BE2C (cell line): ENCODE results near the gene C5orf22.

Experiments used
- DNase-seq: peaks from one replicate; pipeline ENCODE4 v3.0.0-alpha.2; 2020
- H3K27me3 ChIP-seq: fragments of 250-450 bp; sonication (Bioruptor Pico); 2 replicates; pipeline ENCODE4 v1.5.1; 2020; ENCODE audit warnings: mild to moderate bottlenecking
- H3K36me3 ChIP-seq: fragments of 250-450 bp; sonication (Bioruptor Pico); 2 replicates; pipeline ENCODE4 v1.5.1; 2020; ENCODE audit warnings: mild to moderate bottlenecking
- H3K4me1 ChIP-seq: fragments of 250-450 bp; sonication (Bioruptor Pico); 2 replicates; pipeline ENCODE4 v1.5.1; 2020
- H3K4me3 ChIP-seq: 2 replicates; pipeline ENCODE4 v1.5.1; 2011; ENCODE audit warnings: low read depth, low read length
- H3K9me3 ChIP-seq: fragments of 250-450 bp; sonication (Bioruptor Pico); 2 replicates; pipeline ENCODE4 v1.5.1; 2020
- TF ChIP-seq, protein P1 (sequence below): IDR thresholded peaks from 2 replicates; pipeline ENCODE4 v1.5.1; 2012; ENCODE audit warnings: mild to moderate bottlenecking, low read depth, low read length

C5orf22 gene

DNA sequence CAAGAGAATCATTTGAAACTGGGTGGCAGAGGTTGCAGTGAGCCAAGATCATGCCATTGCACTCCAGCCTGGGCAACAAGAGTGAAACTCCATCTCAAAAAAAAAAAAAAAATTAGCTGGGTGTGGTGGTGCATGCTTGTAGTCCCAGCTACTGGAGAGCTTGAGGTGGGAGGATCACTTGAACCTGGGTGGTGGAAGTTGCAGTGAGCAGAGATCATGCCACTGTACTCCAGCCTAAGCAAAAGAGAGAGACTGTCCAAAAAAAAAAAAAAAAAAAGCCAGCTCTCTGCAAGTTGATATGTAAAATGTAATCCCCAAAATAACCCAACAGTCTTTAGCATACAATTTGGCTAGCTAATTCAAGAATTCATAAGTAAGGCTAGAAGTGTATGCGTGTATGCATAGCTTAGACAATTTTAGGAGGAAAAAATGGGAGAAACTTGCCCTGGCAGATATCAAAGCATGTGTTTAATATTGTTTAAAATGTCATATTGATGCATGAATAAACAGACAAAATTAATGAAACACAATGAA is 36.3 kb downstream of the C5orf22 start:
- Histone ChIP-seq H3K27me3 (no peaks in the 10 kb centered on the region), H3K4me1 (no peaks in the 10 kb centered on the region), H3K36me3 (no peaks in the 10 kb centered on the region), H3K9me3 (no peaks in the 10 kb centered on the region; the same call in 1 of the 2 replicates), H3K4me3 (no peak overlapping the region)
- TF ChIP-seq, protein P1, sequence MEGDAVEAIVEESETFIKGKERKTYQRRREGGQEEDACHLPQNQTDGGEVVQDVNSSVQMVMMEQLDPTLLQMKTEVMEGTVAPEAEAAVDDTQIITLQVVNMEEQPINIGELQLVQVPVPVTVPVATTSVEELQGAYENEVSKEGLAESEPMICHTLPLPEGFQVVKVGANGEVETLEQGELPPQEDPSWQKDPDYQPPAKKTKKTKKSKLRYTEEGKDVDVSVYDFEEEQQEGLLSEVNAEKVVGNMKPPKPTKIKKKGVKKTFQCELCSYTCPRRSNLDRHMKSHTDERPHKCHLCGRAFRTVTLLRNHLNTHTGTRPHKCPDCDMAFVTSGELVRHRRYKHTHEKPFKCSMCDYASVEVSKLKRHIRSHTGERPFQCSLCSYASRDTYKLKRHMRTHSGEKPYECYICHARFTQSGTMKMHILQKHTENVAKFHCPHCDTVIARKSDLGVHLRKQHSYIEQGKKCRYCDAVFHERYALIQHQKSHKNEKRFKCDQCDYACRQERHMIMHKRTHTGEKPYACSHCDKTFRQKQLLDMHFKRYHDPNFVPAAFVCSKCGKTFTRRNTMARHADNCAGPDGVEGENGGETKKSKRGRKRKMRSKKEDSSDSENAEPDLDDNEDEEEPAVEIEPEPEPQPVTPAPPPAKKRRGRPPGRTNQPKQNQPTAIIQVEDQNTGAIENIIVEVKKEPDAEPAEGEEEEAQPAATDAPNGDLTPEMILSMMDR = no peak
- no peak for DNase-seq

DNA sequence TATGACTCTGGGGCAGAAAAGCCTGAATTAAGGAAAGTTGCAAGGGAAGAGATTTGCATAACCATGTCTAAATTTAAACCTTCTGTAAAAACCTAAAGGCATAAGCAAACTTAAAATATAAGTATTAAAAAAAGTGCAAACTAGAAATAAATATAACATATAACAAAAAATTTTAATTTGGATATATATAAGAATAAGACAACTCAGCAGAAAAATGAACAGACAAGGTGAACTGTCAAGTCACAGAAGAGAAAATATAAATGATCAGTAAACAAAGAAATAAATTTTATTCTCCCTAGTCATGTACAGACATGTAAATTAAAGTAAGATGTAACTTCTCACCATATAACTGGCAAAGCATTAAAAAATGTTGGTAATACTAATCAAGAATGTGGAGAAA is 37.0 kb downstream of the C5orf22 start:
- Histone ChIP-seq H3K9me3 (no peaks in the 10 kb centered on the region; the same call in 1 of the 2 replicates), H3K27me3 (no peaks in the 10 kb centered on the region), H3K4me1 (no peaks in the 10 kb centered on the region), H3K4me3 (no peak overlapping the region), H3K36me3 (no peaks in the 10 kb centered on the region)
- TF ChIP-seq, protein P1 = no peak
- DNase-seq = no peak

DNA sequence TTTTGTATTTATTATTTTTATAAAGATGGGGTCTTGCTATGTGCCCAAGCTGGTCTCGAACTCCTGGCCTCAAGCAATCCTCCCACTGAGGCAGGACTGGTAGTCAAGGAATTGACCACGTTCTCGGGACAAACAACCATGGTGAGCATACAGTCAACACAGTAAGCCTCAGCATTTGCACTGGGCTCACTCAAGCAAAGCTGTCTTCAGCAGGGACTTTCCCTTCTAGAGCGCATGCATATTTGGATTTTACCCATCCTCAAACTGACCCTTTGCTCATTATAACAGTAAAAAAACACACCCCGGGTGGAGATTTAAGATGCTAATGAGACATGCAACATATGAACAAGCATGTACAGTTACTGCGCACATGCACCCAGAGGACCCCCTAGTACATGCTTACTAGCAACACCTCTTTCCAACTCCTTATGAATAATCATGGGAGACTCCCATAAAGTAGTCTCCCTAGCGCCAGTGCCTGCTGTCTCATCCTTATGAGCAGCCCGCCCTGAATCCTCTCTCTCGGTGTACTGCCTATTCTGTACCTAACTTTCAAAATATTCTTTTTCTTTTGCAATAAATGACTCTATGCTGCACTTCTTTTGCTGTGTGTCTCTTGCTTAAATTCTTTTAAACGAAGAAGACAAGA is 41.5 kb downstream of the C5orf22 start:
- no peaks in the 10 kb centered on the region for H3K27me3 ChIP-seq
- DNase-seq = no peak
- TF ChIP-seq, protein P1 = no peak

DNA sequence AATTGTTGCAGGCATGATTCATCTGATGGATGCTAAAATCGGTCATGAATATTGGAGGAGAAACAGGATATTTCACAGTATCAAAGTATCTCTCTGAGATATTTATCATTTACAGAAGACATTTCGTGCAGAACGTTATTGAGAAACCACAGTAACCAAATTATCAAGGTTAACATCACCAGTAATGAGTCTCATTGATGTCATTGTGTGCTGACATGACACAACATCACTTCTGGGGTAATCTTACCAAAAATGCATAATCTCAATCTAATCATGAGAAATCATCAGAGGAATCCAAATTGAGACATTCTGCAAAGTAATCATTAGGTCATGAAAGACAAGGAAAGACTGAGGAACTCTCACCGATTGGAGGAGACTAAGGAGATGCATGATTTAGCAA is 42.7 kb downstream of the C5orf22 start:
- H3K27me3 ChIP-seq = no peaks in the 10 kb centered on the region
- no peaks in the 10 kb centered on the region for H3K9me3 ChIP-seq
- H3K4me1 ChIP-seq = no peaks in the 10 kb centered on the region
- H3K4me3 ChIP-seq = no peak overlapping the region
- DNase-seq = no peak
- TF ChIP-seq, protein P1 = no peak
- H3K36me3 ChIP-seq = no peaks in the 10 kb centered on the region

More for the DNA sequence above, 41.5 kb downstream of the C5orf22 start:
- no peak overlapping the region for H3K4me3 ChIP-seq
- no peaks in the 10 kb centered on the region for H3K9me3 ChIP-seq
- H3K4me1 ChIP-seq = no peaks in the 10 kb centered on the region
- H3K36me3 ChIP-seq = no peaks in the 10 kb centered on the region

DNA sequence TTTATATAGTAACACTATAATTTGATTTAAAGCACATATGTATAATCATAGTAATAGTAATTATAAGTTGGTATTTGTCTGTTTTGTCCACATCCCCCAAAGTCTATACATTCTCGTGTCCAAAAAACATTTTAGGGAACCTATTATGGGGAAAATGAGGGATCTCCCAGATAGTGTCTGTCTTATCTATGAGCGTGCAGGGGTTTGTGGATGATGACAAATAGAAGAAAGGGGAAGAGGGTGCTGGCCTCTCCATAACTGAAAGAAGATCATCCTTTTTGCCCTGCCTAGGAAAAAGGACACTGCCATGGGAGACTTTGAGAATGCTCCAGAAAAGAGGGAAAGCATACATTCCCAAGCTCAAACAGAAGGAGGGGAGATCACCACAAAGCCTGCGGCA is 45.3 kb downstream of the C5orf22 start:
- no peaks in the 10 kb centered on the region for H3K4me1 ChIP-seq
- no peaks in the 10 kb centered on the region for H3K27me3 ChIP-seq
- H3K4me3 ChIP-seq = no peak overlapping the region
- H3K9me3 ChIP-seq = no peaks in the 10 kb centered on the region
- TF ChIP-seq, protein P1 = no peak
- no peaks in the 10 kb centered on the region for H3K36me3 ChIP-seq
- no peak for DNase-seq

DNA sequence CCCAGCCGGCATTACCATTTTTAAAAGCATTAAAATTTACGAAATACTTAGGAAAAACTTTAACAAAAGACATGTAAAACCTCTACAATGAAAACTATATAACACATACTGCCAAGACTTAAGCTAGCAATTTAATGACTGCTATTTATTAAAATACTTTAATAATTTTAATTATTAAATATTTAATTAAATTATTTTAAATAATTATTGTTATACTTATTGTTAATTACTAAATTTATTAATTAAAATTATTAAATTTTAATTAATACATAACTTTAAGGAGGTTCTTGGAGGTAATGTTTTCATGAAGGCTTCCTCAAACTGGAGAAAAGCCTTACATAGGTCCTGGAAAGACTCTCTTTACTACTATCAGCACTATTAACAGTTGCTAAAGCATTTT is 47.5 kb downstream of the C5orf22 start:
- no peak overlapping the region for H3K4me3 ChIP-seq
- H3K27me3 ChIP-seq = no peaks in the 10 kb centered on the region
- no peak for DNase-seq
- no peaks in the 10 kb centered on the region for H3K4me1 ChIP-seq
- TF ChIP-seq, protein P1 = no peak
- H3K36me3 ChIP-seq = no peaks in the 10 kb centered on the region
- H3K9me3 ChIP-seq = no peaks in the 10 kb centered on the region
